Measurements from ENCODE around the gene SYNE3.

The SYNE3 gene

GRCh38 chr14:95504135-95505029 is 12.1 kb downstream of the SYNE3 start:
- DNase-seq (ENCODE audit: low spot score) = no peak

GRCh38 chr14:95503365-95504134 is 12.9 kb downstream of the SYNE3 start:
- DNase-seq (ENCODE audit: low spot score) = no peak

DNA sequence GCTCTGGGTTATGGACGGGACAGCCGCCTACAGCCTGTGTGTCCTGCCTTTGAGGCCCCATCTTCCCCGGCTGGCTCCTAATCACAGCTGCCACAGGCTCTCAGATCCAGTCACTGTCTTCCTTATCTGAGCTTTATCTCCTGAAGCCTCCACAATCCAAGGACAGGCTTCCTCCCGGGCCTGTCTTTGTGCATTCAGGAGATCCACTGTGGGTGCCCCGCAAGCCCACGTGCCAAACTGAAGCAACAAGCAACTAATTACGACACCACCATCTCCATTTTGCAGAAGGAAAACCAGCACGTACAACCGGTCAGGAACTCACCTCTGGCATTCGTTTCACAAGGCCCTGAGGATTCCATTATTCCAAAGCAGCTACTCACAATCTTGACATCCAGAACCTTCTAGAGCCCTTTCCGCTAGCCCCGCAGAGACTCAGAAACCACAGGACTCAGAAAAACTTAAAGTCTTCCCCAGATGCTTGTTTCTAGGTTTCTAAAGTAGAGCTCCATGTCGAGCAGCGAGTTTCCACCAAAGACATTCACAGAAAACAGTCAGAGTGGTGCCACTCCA is 14.0 kb downstream of the SYNE3 start:
- DNase-seq (ENCODE audit: low spot score) = no peak

DNA sequence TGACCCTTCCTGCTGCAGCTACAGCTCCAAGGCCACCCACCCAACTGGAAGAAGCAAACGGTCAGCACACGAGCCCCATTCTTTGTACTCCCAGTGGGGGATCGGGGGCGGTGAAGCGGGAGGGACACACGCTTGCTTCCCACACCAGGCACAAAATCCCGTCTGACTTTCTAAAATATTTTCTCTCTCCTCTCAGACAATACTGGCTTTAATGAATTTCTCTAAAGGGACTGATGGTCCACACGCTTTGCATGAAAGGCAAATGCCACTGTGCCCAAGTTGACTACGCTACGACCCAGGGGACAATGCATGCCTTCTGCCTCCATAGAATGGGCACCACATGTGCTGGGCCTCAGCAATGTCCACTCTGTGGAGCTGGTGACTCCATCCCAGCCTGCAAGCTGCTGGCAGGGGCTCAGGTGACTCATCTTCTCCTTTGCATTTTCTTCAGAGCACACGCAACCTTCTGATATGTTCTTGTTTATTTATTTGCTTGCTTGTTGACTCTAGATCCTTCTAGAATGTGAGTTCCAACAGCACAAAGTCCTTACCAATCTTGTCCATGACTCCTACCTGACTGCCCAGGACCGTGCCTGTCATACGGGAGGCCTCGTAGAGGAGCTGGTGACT is 15.6 kb downstream of the SYNE3 start:
- DNase-seq (ENCODE audit: low spot score) = no peak

DNA sequence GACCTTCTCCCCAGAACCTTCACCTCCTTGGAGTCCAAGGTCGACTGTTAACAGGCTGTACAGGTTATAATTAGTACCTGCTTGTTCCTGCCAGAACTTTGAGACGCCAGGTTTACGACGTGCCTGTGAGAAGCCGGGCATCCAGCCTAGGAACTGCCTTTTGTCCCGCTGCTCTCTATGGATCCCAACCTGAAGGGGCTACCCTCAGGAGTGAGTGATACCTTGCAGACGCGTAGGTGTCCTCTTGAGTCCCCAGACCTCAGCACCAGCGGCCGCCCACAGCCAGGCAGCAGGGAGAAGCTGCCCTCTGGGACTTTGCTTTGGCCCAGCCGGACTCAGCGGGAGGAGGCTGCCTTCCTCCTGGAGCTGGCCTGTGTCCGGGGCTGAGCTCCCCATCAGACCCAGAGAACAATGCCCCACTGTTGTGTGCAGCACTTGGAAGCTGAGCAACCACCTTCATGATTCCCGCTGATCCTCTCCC is 16.2 kb downstream of the SYNE3 start:
- DNase-seq (ENCODE audit: low spot score) = no peak

- DNase-seq (ENCODE audit: low spot score) = no peak
Measured at GRCh38 chr14:95499354-95499750, 17.1 kb downstream of the SYNE3 start.

DNA sequence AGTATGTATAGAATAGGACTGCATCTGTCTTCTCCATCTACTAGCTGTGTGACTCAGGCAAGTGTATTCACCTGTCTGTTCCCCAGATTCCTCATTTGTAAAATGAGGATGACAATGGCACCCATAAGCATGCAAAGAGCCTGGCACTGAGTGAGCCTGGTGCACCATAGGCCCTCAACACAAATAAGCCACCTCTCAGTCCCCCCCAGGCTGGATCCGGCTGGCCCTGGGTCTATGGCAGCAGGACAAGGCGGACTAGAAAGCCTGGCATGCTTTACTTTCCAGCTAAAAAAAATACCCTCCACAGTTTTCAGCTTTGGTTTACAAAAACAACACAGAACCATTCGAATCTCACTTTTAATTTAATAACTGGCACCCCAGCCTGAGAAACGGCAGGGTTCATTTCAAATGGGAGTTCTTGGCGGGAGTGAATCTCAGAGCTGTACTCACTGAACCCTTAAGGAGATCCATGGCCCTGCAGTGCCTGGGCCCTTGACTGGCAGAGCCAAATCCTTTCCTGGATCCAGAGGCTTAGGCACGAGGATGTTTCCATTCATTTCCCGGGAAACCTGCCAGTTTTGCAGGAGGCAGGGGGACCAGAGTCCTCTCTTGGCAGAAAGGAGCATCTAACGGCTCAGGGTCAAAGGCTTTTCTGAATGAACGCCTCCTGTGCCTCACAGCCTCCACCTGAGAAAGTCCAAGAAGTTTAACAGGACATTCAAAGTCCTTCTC is 17.7 kb downstream of the SYNE3 start:
- DNase-seq (ENCODE audit: low spot score) = no peak

GRCh38 chr14:95497561-95498011 is 18.9 kb downstream of the SYNE3 start:
- no peak for DNase-seq (ENCODE audit: low spot score)

GRCh38 chr14:95496690-95497259 is 19.7 kb downstream of the SYNE3 start:
- DNase-seq (ENCODE audit: low spot score) = no peak

DNA sequence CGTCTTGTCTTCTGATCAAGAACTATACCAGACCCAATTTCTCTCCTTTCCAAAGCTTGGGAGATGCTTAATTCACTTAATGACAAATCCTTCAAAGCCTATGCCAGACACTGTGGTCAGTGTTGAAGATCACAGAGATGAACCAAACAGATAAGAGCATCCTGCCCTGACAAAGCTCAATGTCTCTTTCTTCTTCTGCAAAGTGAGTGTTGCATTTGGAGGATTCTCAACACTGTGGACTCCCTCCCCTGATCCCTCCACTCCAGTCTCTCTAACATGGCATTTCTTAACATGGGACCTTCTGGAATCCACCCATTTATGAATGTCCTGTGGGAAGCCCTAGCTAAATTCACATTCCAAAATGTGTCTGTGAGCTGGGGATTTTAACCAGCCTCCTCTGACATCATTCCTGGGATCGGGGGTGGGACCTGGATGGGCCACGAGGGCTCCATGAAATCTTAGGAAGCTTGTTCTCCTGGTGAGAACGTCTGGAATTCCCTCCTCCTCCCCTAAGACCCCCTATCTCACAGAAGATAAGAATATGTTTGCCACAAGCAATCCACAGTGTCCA is 20.3 kb downstream of the SYNE3 start:
- DNase-seq (ENCODE audit: low spot score) = no peak

GRCh38 chr14:95495538-95496025 is 20.9 kb downstream of the SYNE3 start:
- peak; percentile 82 for DNase-seq (ENCODE audit: low spot score)

DNA sequence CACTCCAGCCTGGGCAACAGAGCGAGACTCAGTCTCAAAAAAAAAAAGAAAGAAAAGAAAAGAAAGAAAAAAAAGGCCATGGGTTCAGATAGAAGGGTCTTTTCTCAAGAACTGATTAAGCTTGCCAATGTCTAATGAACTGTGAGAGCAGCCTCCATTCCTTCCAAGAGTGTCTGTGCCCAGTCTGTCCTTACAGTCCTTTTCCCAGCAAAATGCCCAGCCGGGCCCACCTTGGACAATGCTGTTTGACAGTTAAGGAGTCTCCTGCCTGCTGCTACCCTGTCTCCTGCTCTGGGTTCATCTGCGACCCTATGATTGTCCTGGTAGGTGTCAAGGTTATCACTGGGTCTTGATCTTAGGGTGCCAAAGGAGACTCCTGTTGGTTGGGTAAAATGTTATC is 21.4 kb downstream of the SYNE3 start:
- DNase-seq (ENCODE audit: low spot score) = no peak

DNA sequence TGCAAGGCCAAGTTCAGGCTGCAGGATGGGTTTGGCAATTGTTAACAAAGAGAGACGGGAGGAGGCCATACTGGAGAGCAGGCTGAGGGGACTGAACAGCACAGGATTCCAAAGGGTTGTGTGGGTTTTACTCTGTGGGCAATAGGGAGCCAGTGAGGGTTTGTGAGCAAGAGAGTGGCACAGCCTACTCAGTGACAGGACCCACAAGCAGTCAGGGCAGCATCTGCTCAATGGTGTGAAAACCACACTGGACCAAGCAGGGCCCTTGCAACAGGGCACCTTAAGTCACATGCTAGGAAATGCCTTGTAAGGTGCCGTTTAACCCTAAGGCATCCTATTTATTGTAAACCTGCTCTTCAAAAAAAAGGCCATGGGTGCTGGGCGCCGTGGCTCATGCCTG is 22.0 kb downstream of the SYNE3 start:
- DNase-seq (ENCODE audit: low spot score) = no peak

GRCh38 chr14:95493976-95494375 is 22.5 kb downstream of the SYNE3 start:
- DNase-seq (ENCODE audit: low spot score) = no peak

DNA sequence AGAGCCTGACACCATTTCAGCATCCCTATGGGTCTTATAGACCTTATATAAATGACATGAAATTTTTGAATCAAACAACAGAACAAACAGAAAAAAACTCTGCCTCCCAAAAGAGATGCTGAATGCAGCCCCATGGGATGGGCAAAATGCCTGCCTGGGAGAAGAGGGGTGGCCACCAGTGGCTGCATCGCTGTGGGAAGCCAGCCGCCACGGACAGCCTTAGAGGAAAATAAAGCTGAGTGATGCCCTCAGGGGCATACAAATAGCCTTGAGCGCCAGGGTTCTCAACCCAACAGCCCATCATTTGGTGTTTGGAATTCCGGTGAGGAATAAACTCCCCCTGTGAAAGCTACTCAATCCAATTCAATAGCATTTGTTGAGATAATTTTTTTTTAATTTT is 22.9 kb downstream of the SYNE3 start:
- DNase-seq (ENCODE audit: low spot score) = no peak

DNA sequence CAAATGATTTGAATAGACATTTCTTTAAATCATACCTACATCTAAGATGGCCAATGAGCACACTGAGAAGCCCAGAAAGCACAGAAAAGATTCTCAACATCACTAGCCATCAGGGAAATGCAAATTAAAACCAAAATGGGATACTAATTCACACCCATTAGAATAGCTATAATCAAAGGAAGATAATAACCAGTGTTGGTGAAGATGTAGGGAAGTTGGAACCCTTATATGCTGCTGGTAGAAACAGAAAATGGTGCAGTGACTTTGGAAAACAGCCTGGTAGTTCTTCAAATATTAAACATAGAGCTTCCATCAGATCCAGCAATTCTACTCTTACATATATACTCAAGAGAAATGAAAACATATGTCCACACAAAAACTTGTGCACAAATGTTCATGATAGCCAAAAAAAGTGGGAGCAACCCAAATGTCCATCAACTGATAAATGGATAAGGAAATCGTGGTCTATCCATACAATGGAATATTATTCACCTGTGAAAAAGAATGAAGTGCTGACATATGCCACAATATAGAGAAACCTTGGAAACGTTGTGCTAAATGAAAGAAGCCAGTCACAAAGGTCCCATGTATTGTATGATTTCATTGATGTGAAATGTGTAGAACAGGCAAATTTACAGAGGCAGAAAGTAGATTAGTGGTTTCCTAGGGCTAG is 24.4 kb downstream of the SYNE3 start:
- DNase-seq (ENCODE audit: low spot score) = no peak

- DNase-seq (ENCODE audit: low spot score) = no peak
Measured at GRCh38 chr14:95490727-95491451, 25.6 kb downstream of the SYNE3 start.

GRCh38 chr14:95490138-95490509 is 26.3 kb downstream of the SYNE3 start:
- no peak for DNase-seq (ENCODE audit: low spot score)
